NCI-H526 (cell line): ENCODE measurements around the gene CACNB2.

Experiments
- DNase-seq, 2 experiments: peaks; one replicate each; lab custom pipeline; 2025; lab: John Stamatoyannopoulos, UW

CACNB2 gene

DNA sequence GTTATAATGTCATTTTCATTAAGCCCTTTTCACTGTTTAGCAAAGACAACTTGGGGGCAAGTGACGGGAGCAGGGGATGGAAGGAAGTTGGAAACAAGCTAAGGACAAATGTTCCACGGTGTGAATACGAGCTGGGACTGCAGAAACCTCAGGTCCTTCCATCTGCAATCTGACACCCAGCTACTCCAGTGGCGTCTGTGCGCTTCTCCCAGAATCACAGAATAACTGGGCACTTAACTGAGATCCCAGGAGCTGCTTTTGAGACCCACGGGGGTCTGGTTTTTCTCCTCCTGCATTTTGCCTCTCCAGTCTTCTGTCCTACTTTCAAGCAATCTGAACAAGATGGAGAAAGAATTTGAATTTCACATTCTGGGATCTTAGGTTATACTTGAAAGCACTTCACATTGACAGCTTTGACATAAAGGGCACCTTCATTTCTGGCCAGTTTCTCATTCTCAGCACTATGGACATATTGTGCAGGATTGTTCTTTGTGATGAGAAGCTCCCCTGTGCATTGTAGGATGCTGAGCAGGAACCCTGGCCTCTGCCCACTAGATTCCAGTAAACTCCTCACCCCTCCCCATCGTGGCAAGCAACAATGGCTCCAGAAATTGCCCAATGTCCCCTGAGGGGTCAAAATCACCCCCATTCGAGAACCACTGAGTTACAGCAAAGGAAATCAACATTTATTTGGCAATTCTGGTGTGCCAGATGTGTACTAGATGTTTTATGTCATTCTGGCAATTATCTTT, 194.1 kb downstream of the CACNB2 start:
- no peak for DNase-seq

DNA sequence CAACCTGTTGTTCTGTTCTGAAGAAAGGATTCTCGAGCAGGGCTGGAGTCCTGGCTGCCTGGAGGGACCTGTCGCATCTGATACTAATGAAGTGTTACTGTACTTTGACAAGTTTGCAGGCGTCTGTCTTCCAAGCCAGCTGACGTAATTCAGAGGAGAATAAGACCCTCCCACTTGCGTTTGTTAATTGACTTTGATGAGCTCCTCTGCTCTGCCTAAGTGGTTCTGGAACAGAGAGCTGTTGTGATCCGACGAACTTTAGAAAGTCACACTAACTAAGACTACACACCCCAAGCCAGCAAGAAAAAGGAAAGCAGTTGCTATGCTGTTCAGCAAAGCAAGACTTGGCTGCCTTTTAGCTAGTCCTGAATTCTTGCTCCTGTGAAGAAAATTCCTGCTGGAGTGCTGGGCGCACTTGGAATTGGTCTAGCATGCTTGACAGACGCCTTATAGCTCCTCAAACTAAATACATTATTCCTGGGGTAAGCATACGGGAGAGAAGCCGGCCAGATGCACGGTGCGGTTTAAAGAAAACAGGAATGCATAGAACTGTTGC, 200.3 kb downstream of the CACNB2 start:
- DNase-seq, result no peak

DNA sequence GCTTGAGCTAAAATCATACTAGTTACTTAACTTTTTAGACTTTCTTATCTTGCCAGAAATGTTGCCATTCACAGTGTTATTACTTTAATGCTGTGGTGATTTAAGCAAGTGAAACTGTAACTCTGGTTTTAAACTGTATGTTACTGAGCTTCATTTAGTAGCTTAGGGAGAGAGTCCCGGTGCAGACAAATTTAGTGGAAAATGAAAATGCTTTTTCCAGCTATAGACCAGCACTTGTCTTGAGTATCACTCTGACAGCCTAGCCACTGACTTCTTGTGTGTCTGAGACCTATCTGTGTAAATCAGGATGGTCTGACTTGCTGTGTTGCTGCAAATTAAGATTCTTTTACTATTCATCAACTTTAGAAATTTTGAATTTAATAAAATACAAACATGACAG, 200.8 kb downstream of the CACNB2 start:
- DNase-seq, result no peak

DNA sequence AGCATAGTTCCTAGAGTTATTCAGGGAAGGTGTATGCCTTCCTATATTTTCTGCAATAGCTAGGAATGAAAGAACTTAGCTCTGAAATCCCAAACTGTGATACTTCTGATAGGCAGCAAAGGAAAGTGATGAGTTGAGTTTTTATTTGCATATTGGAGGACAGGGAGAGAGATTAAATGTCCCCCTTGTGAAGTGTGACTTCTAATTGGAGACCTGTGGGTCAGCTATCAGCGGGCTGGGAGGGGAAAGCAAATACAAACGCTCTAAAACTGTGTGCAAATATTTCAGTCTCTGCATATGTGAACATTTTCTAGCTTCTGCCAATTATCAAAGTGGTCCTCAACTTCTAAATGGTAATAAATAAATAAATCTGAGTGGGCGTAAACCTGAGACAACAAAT, 203.3 kb downstream of the CACNB2 start:
- DNase-seq, result peak in 1 of 2 experiments; percentile 7

DNA sequence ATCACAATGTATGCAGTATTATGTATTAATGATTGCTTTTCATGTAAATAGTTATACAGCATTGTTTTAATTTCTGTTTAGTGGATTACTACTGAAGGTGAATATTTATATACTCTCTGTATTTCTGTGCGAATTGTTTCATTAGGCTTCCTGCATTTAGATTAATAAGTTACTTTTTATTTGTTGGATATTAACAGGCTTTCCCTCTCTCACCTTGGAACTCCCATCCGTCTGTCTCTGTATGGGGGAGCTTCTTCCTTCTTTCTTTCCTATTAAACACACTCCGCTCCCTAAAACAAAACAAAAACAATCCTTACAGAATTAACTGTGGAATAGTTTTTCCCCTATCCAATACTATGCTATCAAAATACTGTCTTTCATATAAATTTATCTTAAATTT, 205.1 kb downstream of the CACNB2 start:
- DNase-seq, result no peak

DNA sequence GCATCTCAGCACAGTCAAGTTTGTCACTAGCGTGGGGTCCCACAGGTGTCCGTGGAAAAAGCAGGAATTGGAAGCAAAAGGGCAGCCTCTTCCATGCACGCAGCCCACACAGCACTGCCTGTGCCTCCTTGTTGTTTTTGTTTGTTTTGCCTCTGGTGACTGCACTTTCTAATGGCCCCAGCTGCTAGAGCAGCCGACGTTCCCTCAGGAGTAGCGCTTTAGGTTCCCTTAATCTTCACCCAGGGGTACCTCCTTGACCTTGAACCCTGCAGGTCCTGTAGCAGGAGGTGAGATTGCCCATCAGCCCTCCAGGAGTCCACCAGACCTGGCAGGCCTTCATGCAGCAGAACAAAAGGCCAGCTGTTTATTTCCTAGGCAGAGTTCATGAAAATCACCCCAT, 210.1 kb downstream of the CACNB2 start:
- DNase-seq, result no peak

DNA sequence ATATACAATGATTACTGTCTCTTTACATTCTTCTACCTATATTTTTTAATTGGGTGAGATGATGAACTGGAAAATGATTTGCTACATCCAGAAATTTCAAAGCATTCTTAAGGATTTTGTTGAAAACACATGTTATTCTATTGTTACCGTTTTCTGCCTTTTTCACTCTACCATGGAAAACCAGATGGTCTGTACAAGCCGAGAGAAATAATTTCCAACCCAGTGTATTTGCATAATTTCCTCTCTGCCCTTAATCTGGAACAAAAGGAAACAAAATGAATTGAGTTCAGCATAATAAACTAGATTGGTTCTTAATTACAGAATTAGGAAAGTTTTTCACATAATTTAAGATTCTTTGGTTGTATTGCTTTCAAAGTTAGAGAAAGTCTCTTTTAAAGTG, 211.2 kb downstream of the CACNB2 start:
- no peak for DNase-seq

DNA sequence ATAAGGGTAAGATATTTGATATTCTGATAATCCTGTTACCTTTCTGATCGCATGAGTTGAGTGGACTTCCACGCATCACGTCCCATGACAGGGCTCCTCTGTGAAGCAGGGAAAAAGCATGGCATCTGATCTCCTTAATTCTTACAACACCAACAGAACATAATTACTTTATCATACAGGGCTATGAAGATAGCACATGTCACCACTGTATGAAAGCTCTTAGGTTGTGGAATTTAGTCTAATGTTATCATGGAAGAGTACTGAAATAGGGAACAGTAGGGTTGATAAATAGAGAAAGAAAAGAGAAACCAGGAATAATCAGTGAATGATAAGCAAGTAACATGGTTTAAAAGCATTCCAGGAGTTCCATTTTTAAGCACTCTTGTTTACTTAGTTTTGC, 212.0 kb downstream of the CACNB2 start:
- DNase-seq, result no peak

DNA sequence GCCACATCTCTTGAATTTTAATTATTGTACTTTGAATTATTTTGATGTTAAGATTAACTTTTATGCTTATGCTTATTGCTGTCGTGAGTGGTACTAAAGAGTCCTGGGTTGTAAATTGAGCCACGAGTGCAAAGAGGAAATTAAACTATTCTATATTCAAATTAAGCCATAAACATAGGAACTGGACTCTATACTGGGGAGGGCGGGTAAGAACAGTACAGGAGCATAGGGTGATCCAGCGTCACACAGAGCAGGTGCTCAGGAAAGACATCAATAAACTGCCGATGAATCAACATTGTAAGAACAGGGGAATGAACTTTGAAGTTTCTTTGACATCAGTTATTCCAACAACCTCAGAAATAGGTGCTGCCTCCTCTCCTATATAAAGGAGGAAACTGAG, 219.6 kb downstream of the CACNB2 start:
- peak; percentile 32 to 53 for DNase-seq

DNA sequence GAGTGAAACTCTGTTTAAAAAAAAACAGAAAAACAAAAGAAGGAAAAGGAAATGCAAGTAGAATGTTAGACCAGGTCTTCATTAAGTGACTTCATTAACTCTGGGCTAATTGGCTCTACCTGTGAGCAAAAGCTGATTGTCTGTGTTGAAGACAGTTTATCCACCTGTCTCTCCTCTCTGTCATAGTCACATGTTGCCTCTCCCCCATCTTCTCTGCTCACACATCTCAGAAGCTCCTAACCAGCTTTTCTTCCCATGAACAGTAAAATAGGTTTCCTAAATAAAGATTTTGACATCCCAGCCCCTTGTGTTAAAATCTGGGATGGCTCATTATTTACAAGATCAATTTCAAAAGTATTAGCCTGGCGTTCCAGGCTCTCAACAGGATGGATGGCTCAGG, 222.7 kb downstream of the CACNB2 start:
- DNase-seq, result no peak

DNA sequence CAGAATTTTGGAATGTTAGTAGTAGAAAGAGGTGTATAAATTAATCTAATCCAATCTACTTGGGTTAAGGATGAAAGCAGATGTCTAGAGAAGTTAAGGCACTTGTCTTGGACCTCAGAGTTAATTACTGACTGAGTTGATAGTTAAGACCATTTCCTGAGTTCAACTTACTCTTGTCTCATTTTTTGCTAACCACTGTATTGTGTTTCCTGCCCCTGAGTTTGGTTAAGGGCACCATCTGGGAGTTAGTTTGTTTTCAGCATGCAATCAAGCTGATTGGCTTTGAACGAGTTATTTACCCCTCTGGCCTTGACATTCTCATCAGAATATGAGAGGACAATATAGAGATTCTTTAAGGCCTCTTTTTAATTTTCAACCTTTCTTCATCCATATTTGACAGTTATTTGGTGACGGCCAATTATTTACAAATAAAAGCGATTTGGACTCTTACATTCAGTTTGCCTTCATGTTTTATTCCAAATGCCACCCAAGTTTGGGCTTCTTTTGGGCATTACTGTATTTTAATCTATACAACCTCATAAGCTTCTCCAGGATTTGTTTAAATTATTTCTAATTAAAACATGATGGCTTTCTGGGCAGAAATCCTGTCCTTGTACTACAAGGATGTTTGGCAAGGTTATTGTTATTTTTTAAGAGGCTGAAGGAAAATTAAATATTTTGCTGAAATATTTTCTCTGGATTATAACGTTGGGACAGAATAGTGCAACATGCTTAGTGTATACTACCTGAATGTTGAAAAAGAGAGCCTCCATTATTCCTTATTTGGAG, 225.0 kb downstream of the CACNB2 start:
- no peak for DNase-seq

DNA sequence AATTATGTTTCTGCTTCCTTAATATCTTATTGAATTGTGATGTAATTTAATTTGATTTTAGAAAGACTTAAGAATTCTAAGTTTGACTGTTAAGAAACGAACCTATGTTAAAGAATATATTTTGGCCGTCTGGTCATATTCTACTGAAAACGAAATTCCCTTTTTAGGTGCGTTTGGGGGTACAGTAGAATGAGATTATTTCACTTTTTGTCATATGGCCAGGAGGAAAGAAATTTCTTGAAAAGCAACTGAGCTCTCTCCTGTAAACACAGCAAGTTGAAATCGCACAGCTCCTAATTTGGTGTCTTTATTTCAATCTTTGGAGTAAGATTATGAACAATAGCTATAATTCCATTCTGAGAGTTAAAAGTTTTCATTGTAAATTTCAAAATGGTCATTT, 227.6 kb downstream of the CACNB2 start:
- DNase-seq, result no peak

DNA sequence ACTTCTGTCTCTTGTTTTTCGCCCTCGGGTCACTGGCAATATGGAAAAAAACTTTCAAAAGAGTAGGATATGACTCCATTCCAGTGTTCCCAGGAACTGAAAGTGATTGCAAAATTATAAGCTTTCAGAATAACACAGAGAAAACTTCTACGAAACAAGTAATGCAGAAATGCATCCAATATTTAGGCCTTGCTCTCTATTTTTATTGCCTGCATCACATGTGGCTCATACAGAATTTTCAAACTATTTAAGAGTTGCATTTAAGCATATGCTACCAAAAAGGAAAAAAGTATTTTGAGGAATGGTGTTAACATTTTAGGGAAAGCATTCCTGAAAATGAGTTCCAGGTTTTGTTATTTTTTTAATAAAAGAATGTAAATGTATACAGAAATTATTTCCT, 228.0 kb downstream of the CACNB2 start:
- DNase-seq, result no peak

DNA sequence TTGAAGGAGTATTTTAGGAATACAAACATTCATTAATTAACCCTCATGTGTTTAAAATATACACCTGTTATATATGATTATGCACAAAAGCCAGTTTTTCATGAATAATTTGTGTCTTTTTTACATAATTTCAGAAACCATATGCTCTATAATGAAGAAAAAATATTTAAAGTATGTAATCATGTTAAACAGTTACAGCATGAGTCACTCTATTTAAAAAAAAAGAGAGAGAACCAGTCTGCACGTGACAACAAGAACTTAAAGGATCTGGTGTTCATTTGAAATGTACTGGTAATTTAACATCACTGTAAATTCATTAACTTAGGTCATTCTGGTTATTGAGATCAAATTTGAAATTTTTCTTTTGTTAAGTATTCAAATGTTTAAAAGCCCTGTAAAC, 228.5 kb downstream of the CACNB2 start:
- DNase-seq, result no peak

DNA sequence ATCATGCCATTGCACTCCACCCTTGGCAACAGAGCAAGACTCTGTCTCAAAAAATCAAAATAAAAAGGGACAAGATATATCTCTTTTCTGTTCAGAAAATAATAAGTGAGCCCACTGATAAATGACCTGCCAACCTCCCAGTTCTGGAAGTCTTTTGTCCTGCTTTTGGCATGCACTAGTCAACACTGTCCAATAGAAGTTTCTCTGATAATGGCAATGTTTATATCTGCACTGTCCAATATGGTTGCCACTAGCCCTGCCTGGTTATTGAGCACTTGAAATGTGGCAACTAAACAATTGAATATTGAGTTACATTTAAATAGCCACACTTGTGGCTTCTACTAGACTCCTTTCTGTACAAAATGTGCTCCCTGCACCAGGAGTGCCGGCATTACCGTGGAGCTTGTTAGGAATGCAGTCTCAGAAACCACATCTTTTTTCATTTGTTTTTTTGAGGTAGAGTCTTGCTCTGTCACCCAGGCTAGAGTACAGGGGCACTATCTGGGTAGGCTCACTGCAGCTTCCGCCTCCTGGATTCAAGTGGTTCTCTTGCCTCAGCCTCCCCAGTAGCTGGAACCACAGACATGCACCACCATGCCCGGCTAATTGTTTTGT, 229.7 kb downstream of the CACNB2 start:
- no peak for DNase-seq

DNA sequence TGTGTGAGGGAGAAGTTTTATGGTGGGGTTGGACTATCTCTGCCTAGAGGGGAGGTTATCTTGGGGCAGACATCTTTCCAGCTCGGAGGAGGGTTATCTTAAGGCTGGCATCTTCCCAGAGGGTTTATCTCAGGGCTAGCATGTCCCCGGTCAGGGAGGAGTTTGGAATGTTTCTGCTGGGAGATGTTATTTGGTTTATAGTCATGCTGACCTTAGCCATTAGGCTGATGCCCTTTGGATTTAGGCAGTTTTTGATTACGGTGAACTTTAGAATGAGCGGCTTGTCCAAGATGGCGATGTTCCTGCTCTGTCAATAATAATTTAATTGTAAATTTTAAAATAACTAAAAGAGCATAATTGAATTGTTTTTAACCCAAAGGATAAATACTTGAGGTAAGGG, 236.4 kb downstream of the CACNB2 start:
- no peak for DNase-seq

DNA sequence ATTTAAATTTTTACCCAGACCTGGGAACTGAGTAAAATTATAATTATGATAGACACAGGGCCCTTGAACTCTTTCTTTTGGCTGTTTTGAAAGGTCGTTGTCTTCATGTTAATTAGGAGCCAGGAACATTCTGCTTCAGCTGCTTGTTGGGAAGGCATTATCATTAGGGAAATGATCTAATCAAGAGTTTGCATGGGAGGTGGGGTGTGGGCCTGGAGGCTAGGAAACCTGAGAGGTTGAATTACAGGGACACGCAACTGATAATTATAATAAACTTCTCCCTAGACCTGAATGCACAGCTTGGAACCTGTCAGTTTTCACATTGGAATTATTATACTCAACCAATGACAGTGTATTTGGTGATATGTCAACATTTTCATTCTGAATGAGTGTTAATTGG, 237.7 kb downstream of the CACNB2 start:
- peak; percentile 89 for DNase-seq

DNA sequence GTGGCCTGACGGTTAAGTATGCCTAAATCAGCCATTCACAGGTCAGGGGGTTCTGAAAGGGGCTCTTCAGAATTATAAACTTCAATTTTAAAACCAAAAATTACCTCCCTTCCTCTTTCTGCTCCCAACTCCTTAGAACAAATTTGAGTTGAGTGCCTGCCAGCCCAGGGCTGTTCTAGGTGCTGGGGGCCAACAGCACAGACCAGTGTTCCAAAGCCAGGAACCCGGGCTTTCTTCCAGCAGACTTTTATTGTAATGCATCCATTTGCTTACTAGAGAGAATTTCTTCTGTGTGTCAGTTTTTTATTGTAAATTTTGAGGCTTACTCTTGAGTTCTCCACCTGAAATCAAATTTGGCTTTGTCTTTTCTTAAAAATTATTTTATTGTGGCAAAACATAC, 238.5 kb downstream of the CACNB2 start:
- DNase-seq, result no peak

DNA sequence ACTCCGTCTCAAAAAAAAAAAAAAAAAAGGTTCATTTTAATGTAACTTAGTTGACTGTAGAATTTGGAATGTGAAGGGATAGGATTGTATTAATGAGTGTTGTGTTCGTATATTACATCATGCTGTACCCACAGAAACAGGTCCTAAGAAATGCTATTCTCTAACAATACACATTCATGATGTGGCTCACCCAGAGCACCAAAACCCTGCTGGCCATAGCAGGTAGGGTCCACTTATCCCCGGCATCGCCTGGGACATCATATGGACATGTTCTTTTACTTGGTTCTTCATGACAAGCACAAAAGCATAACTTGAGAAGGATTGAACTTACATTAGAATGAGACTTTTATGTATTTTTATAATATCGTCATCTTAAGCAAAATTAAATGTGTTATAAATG, 241.5 kb downstream of the CACNB2 start:
- DNase-seq, result no peak

DNA sequence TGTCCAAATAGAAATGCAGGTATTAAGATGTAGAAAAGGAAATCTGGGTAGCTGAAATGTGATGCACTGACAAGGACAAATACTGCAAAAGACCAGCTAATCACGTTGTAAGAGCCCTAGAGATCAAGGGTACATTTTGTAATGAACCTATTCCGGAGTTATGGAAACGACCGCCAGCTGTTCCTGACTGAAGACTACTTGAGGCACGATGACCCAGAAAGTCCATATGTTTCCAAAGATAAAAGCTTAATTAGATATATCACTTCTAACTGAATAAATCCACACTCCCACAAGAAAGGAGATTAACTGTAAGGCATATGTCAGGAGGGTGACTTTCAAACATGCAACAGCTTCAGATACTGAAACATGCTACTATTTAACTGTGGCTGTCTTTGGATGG, 257.7 kb downstream of the CACNB2 start:
- DNase-seq, result no peak

DNA sequence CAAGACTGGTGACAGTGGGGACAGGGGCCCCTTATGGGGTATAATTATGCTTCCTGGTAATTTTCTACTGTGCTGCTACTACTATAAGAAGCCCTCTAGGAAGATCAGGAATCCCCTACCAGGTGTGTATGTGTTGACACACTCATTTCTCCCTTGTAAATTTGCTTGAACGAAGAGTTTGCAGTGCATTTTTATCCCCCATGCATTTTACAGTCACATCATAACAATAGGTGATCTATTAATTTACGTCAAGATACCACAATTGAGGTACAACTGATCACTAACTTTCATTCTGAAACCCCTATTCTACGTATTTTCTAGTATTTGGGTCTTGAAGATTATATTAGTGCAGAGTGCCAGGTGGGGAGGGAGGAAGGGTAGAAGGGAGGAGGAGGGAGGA, 258.9 kb downstream of the CACNB2 start:
- DNase-seq, result no peak

DNA sequence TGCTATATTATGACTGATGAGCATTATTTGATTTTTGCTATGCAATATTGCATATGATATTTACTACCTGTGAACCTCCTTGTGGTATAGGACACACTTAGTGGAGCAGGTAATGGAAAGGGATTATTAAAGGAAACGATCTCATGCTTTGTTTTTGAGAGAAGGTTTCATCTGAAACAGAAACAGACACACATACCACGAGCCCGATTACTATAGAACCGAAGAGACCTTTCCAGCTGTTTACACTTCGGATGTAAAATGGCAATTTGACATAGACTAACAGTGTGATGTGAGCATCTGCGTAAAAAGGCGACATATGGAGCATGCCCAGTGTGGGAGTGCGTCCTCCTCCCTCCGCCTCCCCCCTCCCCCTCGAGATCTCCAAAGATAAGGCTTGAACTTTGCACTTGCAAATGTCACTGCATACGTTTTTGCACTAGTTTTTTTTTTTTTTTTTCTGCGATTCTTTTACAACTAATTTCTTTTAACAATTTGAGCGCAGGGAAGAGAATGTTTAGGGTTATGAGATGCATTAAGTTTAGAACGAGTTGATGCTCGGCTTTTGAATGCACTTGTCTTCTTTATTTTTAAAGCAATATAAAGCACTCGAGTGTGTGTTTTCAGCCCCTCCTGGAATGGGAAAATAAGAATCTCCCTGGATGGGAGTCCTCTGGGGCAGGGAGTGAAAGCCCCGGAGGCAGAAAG, 260.1 kb downstream of the CACNB2 start:
- peak; percentile 71 to 82 for DNase-seq
